Retinal pigment epithelial cell (primary cell): Measurements from ENCODE around the gene HCST.
"Not testable (repeated sequence)": the region's sequence is repeated elsewhere in the genome, so short reads cannot be mapped to it uniquely, and the experiment has no call there.

Experiments
- DNase-seq: peaks from one replicate; pipeline ENCODE4 v3.0.0-alpha.2; 2010; ENCODE audit warnings: low read depth
- H3K4me3 ChIP-seq: 2 replicates; pipeline ENCODE4 v1.5.1; 2011; ENCODE audit warnings: mild to moderate bottlenecking, low read length, control low read depth, moderate library complexity
- TF ChIP-seq, protein P1 (sequence below): conservative IDR thresholded peaks from 2 replicates; pipeline ENCODE4 v1.5.1; 2011; ENCODE audit warnings: low read depth, low read length, control low read depth, inconsistent platforms

HCST gene

DNA sequence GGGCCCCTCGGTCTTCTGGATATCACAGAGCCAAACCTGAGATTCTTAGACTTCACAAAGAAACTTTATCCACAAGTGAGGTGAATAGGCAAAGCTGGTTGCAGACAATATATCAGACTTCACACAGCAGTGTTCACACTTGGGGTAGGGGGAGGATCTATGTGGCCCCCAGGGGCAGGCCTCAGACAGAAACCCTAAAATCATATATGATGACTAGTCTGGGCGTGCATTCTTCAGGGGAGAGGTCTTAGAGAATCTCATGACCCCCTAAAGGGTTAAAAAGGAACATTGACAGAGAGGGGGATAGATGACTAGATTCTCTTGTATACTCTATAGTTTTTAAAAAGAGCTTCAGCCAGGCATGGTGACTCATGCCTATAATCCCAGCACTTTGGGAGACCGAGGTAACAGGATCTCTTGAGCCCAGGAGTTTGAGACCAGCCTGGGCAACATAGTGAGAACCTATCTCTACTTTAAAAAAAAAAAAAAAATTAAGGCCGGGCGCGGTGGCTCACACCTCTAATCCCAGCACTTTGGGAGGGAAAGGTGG is 2.9 kb downstream of the HCST start:
- no peak overlapping the region for H3K4me3 ChIP-seq
- TF ChIP-seq, protein P1, sequence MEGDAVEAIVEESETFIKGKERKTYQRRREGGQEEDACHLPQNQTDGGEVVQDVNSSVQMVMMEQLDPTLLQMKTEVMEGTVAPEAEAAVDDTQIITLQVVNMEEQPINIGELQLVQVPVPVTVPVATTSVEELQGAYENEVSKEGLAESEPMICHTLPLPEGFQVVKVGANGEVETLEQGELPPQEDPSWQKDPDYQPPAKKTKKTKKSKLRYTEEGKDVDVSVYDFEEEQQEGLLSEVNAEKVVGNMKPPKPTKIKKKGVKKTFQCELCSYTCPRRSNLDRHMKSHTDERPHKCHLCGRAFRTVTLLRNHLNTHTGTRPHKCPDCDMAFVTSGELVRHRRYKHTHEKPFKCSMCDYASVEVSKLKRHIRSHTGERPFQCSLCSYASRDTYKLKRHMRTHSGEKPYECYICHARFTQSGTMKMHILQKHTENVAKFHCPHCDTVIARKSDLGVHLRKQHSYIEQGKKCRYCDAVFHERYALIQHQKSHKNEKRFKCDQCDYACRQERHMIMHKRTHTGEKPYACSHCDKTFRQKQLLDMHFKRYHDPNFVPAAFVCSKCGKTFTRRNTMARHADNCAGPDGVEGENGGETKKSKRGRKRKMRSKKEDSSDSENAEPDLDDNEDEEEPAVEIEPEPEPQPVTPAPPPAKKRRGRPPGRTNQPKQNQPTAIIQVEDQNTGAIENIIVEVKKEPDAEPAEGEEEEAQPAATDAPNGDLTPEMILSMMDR: no peak

DNA sequence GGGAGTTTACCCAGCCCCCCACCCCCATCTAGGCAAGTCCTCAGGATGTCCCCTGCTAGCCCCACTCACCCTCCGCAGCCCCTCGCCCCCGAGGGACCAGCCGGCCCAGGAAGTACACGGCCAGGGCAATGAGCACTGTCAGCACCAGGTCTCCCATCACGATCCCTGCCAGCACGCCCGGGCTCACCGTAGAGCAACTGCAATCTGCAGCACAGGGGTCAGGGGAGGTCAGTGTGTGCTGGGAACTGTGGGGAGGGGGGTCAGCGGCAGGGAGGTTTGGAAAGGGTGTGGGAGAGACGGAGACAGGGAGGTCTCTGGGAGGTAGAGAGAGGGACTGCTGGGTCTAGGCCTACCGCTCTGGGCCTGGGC is 5.0 kb downstream of the HCST start:
- TF ChIP-seq, protein P1: no peak
- no peak overlapping the region for H3K4me3 ChIP-seq
- DNase-seq: no peak

More for the DNA sequence above, 2.9 kb downstream of the HCST start:
- DNase-seq: no peak

DNA sequence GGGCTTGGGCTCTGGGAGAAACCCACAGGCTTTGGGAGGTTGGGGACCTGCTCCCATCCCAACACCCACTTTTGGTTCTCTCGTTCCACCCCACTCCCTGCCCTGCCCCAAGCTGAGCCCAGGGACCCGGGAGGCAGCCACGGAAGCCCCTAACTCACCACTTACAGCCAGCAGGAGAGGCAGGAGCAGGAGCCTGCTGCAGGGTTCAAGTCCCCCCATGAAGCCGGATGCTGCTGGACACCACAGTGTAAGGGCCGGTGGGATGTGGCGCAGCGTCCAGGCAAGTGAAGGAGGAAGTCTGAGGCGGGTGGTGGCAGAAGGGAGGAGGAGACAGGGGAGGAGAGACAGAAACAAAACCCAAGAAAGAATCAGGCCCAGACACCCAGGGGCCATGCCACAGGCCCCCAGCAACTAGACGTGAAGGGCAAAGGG is 5.7 kb downstream of the HCST start, which contains the start of gene TYROBP:
TSS of gene TYROBP (minus strand) at position 286 of the 432 bp plus-strand sequence. CDS start at position 219, 67 bp downstream.
- H3K4me3 ChIP-seq: no peak within 1 kb of the TSS
- TF ChIP-seq, protein P1: no peak
- DNase-seq: no peak

GRCh38 chr19:35908973-35909683 is 6.8 kb downstream of the HCST start:
- DNase-seq: no peak
- TF ChIP-seq, protein P1: no peak
- H3K4me3 ChIP-seq: no peak overlapping the region

GRCh38 chr19:35909684-35910035 is 7.3 kb downstream of the HCST start:
- TF ChIP-seq, protein P1: no peak
- H3K4me3 ChIP-seq: no peak overlapping the region
- no peak for DNase-seq

GRCh38 chr19:35910355-35910754 is 8.0 kb downstream of the HCST start:
- DNase-seq, H3K4me3 ChIP-seq: not testable (repeated sequence)

- TF ChIP-seq, protein P1: peak; percentile 2
- no peak overlapping the region for H3K4me3 ChIP-seq
- DNase-seq: no peak
Observed at GRCh38 chr19:35911173-35911572, 8.8 kb downstream of the HCST start.
